Upper lobe of left lung (tissue), 4 donors: Measurements from ENCODE around the gene RNF40.

Source experiments
- EP300 ChIP-seq, 4 donors: sonication (generic); formaldehyde crosslinking; IDR thresholded peaks; one replicate each; pipeline ENCODE4 v1.5.1; 2017; ENCODE audit warnings: antibody characterized with exemption in 4 of 4, control low read depth in 2 of 4
- POLR2A ChIP-seq, 4 donors: fragments of 450-650 bp; IDR thresholded peaks; one replicate each; pipeline ENCODE4 v1.5.1; 2016 to 2017; ENCODE audit warnings: antibody characterized with exemption in 4 of 4, mild to moderate bottlenecking in 2 of 4
- TF ChIP-seq, protein P1 (sequence below), 6 experiments: fragments of 450-650 bp in 4 of 6; fragments of 200-600 bp in 2 of 6; sonication (generic) in 2 of 6; IDR thresholded peaks; one replicate each; pipeline ENCODE4 v1.5.1; 2016 to 2019; ENCODE audit warnings: antibody characterized with exemption in 6 of 6

DNA sequence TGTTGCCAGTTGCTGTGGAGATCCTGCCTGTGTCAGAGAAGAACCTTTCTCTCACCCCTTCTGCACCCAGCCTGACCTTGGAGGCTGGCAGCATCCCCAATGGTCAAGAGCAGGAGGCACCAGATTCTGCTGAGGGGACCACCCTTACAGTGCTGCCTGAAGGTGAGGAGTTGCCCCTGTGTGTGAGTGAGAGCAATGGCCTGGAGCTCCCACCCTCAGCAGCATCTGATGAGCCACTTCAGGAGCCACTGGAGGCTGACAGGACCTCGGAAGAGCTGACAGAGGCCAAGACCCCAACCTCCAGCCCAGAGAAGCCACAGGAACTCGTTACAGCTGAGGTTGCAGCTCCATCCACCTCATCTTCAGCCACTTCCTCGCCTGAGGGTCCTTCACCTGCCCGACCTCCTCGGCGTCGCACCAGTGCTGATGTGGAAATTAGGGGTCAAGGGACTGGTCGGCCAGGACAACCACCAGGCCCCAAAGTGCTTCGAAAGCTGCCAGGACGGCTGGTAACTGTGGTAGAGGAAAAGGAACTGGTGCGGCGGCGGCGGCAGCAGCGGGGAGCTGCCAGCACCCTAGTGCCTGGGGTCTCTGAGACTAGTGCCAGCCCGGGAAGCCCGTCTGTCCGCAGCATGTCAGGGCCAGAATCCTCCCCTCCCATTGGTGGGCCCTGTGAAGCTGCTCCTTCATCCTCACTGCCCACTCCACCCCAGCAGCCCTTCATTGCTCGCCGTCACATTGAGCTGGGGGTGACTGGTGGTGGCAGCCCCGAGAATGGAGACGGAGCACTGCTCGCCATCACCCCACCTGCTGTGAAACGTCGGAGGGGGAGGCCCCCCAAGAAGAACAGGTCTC is 24.1 kb upstream of the RNF40 start:
- TF ChIP-seq EP300 (IDR thresholded peaks at IDR 0.05) (no peak), POLR2A (IDR thresholded peaks at IDR 0.05) (no peak)
- TF ChIP-seq, protein P1, sequence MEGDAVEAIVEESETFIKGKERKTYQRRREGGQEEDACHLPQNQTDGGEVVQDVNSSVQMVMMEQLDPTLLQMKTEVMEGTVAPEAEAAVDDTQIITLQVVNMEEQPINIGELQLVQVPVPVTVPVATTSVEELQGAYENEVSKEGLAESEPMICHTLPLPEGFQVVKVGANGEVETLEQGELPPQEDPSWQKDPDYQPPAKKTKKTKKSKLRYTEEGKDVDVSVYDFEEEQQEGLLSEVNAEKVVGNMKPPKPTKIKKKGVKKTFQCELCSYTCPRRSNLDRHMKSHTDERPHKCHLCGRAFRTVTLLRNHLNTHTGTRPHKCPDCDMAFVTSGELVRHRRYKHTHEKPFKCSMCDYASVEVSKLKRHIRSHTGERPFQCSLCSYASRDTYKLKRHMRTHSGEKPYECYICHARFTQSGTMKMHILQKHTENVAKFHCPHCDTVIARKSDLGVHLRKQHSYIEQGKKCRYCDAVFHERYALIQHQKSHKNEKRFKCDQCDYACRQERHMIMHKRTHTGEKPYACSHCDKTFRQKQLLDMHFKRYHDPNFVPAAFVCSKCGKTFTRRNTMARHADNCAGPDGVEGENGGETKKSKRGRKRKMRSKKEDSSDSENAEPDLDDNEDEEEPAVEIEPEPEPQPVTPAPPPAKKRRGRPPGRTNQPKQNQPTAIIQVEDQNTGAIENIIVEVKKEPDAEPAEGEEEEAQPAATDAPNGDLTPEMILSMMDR (IDR thresholded peaks at IDR 0.05), result no peak
